SK-N-SH (cell line): ENCODE results near the gene AUP1. TPM values are rescaled to one million over a fixed set of nuclear protein-coding genes. Genes with fewer than 3 reads are reported as not detected.

Experiments used
- CTCF ChIA-PET: fragments of 300-600, 350-600 bp; formaldehyde crosslinking; extraction: SDS; loops from one replicate; lab custom pipeline; 2021; lab: Yijun Ruan, JAX
- POLR2A ChIA-PET: fragments of 350-600 bp; sonication (Branson Sonifier 250); formaldehyde crosslinking; extraction: SDS; loops from one replicate; lab custom pipeline; 2020; ENCODE audit warnings: antibody characterized with exemption, inconsistent platforms; lab: Yijun Ruan, JAX
- DNase-seq: peaks from one replicate; pipeline ENCODE4 v3.0.0; 2012
- H2AFZ ChIP-seq: fragments of 200-600 bp; sonication (generic); 2 replicates; pipeline ENCODE4 v1.8.1; 2016; ENCODE audit warnings: antibody characterized with exemption, mild to moderate bottlenecking, low read depth
- H3F3A ChIP-seq: fragments of 200-600 bp; sonication (generic); replicated peaks from 2 replicates; pipeline ENCODE3; 2016; ENCODE audit warnings: antibody characterized with exemption, mild to moderate bottlenecking; ENCODE audit not compliant: insufficient read depth
- H3K27ac ChIP-seq, 2 experiments: fragments of 200-500 bp in 1 of 2; fragments of 200-600 bp in 1 of 2; sonication (Bioruptor generic) in 1 of 2; sonication (generic), shearing (Covaris generic) in 1 of 2; 2 replicates each; pipeline versions ENCODE4 v1.5.1 to v1.6.1; 2014 to 2016; ENCODE audit warnings: low read depth in 2 of 2, inconsistent platforms in 1 of 2, low read length in 1 of 2, mild to moderate bottlenecking in 1 of 2, mixed read lengths in 1 of 2
- H3K27me3 ChIP-seq: fragments of 200-600 bp; sonication (generic), shearing (Covaris generic); 2 replicates; pipeline ENCODE4 v1.6.1; 2016; ENCODE audit warnings: mixed run types; ENCODE audit not compliant: insufficient read depth
- H3K36me3 ChIP-seq, 2 experiments: fragments of 200-500 bp in 1 of 2; fragments of 200-600 bp in 1 of 2; sonication (Bioruptor generic) in 1 of 2; sonication (generic) in 1 of 2; replicated peaks in 1 of 2; 2 replicates each; pipeline versions ENCODE3 to v1.5.1; 2014 to 2016; ENCODE audit warnings: low read length in 1 of 2, mild to moderate bottlenecking in 1 of 2; ENCODE audit not compliant: insufficient read depth in 2 of 2, control insufficient read depth in 1 of 2
- H3K4me1 ChIP-seq, 2 experiments: fragments of 200-500 bp in 1 of 2; fragments of 200-600 bp in 1 of 2; sonication (Bioruptor generic) in 1 of 2; sonication (generic), shearing (Covaris generic) in 1 of 2; 2 replicates each; pipeline versions ENCODE4 v1.5.1 to v1.6.1; 2014 to 2016; ENCODE audit warnings: low read depth in 1 of 2, low read length in 1 of 2, mixed run types in 1 of 2; ENCODE audit not compliant: insufficient read depth in 2 of 2, control insufficient read depth in 1 of 2
- H3K4me2 ChIP-seq: fragments of 200-600 bp; sonication (generic), shearing (Covaris generic); 2 replicates; pipeline ENCODE4 v1.6.1; 2017; ENCODE audit warnings: mixed run types
- H3K4me3 ChIP-seq, 2 experiments: fragments of 200-500 bp in 1 of 2; fragments of 200-600 bp in 1 of 2; sonication (Bioruptor generic) in 1 of 2; sonication (generic), shearing (Covaris generic) in 1 of 2; 2 replicates each; pipeline versions ENCODE4 v1.5.1 to v1.8.1; 2014 to 2016; ENCODE audit warnings: low read depth in 2 of 2, inconsistent platforms in 1 of 2, low read length in 1 of 2, mild to moderate bottlenecking in 1 of 2, mixed read lengths in 1 of 2, moderate library complexity in 1 of 2
- H3K79me2 ChIP-seq: fragments of 200-600 bp; sonication (generic); 2 replicates; pipeline ENCODE4 v1.8.1; 2017; ENCODE audit warnings: mild to moderate bottlenecking; ENCODE audit not compliant: insufficient read depth
- H3K9ac ChIP-seq: fragments of 200-600 bp; sonication (generic); 2 replicates; pipeline ENCODE4 v1.6.1; 2017; ENCODE audit warnings: mixed run types
- H3K9me2 ChIP-seq: fragments of 200-600 bp; sonication (generic); 2 replicates; pipeline ENCODE4 v1.6.1; 2017; ENCODE audit warnings: mixed run types
- H3K9me3 ChIP-seq: fragments of 200-600 bp; sonication (generic); 2 replicates; pipeline ENCODE4 v1.6.1; 2017; ENCODE audit warnings: mixed run types, mild to moderate bottlenecking, moderate library complexity
- H4K20me1 ChIP-seq: fragments of 200-600 bp; sonication (generic); 2 replicates; pipeline ENCODE4 v1.6.1; 2017; ENCODE audit warnings: mild to moderate bottlenecking, mixed run types; ENCODE audit not compliant: insufficient read depth
- CHD2 ChIP-seq: fragments of 150-350 bp; IDR thresholded peaks from 2 replicates; pipeline ENCODE4 v1.6.1; 2018; ENCODE audit warnings: low read length; ENCODE audit not compliant: partially characterized antibody
- EP300 ChIP-seq, 2 experiments: IDR thresholded peaks; 2 replicates each; pipeline versions ENCODE4 v1.4.0 to v1.6.1; 2012; ENCODE audit warnings: borderline replicate concordance in 1 of 2, low read depth in 1 of 2, low read length in 1 of 2
- FOSL2 ChIP-seq: IDR thresholded peaks from 2 replicates; pipeline ENCODE4 v1.4.0; 2012; ENCODE audit warnings: low read depth, mild to moderate bottlenecking, moderate library complexity, borderline replicate concordance
- FOXJ3 ChIP-seq: sonication (generic); formaldehyde crosslinking; IDR thresholded peaks from 2 replicates; pipeline ENCODE4 v1.5.1; 2020; ENCODE audit warnings: mild to moderate bottlenecking, missing genetic modification reagents
- JUND ChIP-seq: IDR thresholded peaks from 2 replicates; pipeline ENCODE4 v1.4.0; 2012
- NFIC ChIP-seq: IDR thresholded peaks from 2 replicates; pipeline ENCODE4 v1.4.0; 2012; ENCODE audit warnings: borderline replicate concordance
- NRF1 ChIP-seq: IDR thresholded peaks from 2 replicates; pipeline ENCODE4 v1.6.1; 2012; ENCODE audit warnings: low read depth, mild to moderate bottlenecking, low read length
- POLR2AphosphoS5 ChIP-seq: IDR thresholded peaks from 2 replicates; pipeline ENCODE4 v1.6.1; 2012; ENCODE audit warnings: low read depth, low read length
- RCOR1 ChIP-seq: fragments of 150-350 bp; IDR thresholded peaks from 2 replicates; pipeline ENCODE4 v1.6.1; 2017; ENCODE audit warnings: antibody characterized with exemption, low read length
- REST ChIP-seq: IDR thresholded peaks from 2 replicates; pipeline ENCODE4 v1.6.1; 2012; ENCODE audit warnings: mild to moderate bottlenecking, low read depth, low read length, moderate library complexity
- RFX5 ChIP-seq: IDR thresholded peaks from 2 replicates; pipeline ENCODE4 v1.6.1; 2012; ENCODE audit warnings: mild to moderate bottlenecking, improper control_type of control experiment, low read length
- RXRA ChIP-seq: IDR thresholded peaks from 2 replicates; pipeline ENCODE4 v1.4.0; 2012; ENCODE audit warnings: low read depth, mild to moderate bottlenecking, borderline replicate concordance
- TCF12 ChIP-seq: IDR thresholded peaks from 2 replicates; pipeline ENCODE4 v1.4.0; 2012
- WGBS: methylation state at CpG from one replicate; pipeline ENCODE4 v1.1.6; 2017; ENCODE audit warnings: low lambda C conversion rate; 5-methylcytosine and 5-hydroxymethylcytosine counted together
- polyA plus RNA-seq, 3 experiments: library from polyadenylated mRNA; depleted of rRNA; stranded (reverse); fragments of >200 nt; gene quantifications; 2 replicates each; pipeline ENCODE4 v1.2.3, GENCODE V29; 2012
- TF ChIP-seq, protein P1 (sequence below): fragments of 150-350 bp; IDR thresholded peaks from 2 replicates; pipeline ENCODE4 v1.6.1; 2016; ENCODE audit warnings: mild to moderate bottlenecking, low read depth, low read length
- TF ChIP-seq, protein P2 (sequence below): IDR thresholded peaks from 2 replicates; pipeline ENCODE4 v1.4.0; 2012; ENCODE audit warnings: low read depth, borderline replicate concordance
- TF ChIP-seq, protein P3 (sequence below): fragments of 150-350 bp; IDR thresholded peaks from 2 replicates; pipeline ENCODE4 v1.6.1; 2017; ENCODE audit warnings: antibody characterized with exemption, low read length, low read depth, borderline replicate concordance
- TF ChIP-seq, protein P4 (sequence below): IDR thresholded peaks from 2 replicates; pipeline ENCODE4; 2012

The AUP1 gene
- polyA plus RNA-seq, 1 of the 3 experiments (the other 2 are of a cell fraction), result 118 TPM

DNA sequence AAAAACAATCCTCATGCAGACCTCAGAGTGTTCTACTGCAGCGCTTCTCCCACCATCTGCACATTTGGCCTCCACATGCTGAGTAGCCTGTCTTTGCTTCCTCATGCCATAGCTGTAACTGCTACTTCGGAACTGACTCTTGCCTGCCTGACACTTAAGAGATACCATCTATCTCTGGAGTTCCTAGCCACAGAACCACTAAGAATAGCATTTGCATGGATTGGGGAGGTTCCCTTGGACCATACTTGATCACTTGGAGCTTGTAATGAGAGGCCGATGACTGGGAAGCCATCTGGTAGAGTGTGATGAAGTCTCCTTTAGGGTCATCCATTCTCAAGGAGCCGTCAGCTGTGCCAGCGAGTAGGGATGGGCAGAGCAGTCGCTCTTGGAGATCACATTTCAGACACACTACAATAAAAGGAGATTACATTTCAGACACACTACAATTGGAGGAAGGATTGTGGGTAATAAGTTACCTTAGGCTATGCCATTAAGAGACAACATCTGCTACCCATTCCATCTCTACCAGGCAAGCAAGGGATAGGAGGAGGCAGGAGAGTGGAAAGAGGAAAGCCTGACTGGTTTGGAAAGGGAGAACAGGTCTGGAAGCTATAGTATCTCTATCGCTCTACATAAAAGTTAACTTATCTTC, 46.8 kb upstream of the AUP1 start:
- TF ChIP-seq TCF12 (peak; percentile 48; the same call in 1 of the 2 replicates), RCOR1 (no peak)
- TF ChIP-seq, all 33 proteins: peak for 1
- H3K79me2 ChIP-seq, result no peaks in the 10 kb centered on the region
- no peak overlapping the region for H2AFZ ChIP-seq
- H3K27me3 ChIP-seq, result no peaks in the 10 kb centered on the region
- peaks cover 7 to 20% of the 10 kb centered on the region in 2 experiments for H3K4me1 ChIP-seq
- no peaks in the 10 kb centered on the region for H3K9me2 ChIP-seq
- peak overlapping the region; percentile 29 to 44; a peak in 2 of 4 replicates for H3K27ac ChIP-seq
- no peak overlapping the region for H3K9ac ChIP-seq
- no peak for DNase-seq
- POLR2A ChIA-PET, result no interaction called here
- CTCF ChIA-PET, result interaction anchor here (0.9 to 7.3 kb wide), 5 partner anchors 10 to 752 kb away, joined by 3 to 75 read pairs (median 6); no protein-coding TSS in a partner anchor
- H3K4me2 ChIP-seq, result no peak overlapping the region
- WGBS, result 83% methylated on average over 7 of the region's 7 CpGs
- H3K36me3 ChIP-seq, result no peaks in the 10 kb centered on the region
- H3K4me3 ChIP-seq, result no peak overlapping the region
- peaks cover 34% of the 10 kb centered on the region for H3F3A ChIP-seq
- H3K9me3 ChIP-seq, result no peaks in the 10 kb centered on the region
- H4K20me1 ChIP-seq, result no peaks in the 10 kb centered on the region

- 69% methylated on average over 4 of the region's 4 CpGs for WGBS
- TF ChIP-seq FOSL2 (no peak), RFX5 (no peak), NRF1 (no peak), POLR2AphosphoS5 (no peak), NFIC (no peak), RXRA (no peak), JUND (no peak), EP300 (IDR thresholded peaks at IDR 0.05; ENCODE audit: borderline replicate concordance in 1 of 2, low read depth in 1 of 2, low read length in 1 of 2) (no peak), FOXJ3 (CRISPR knock-in tag) (no peak), REST (no peak), CHD2 (no peak), RCOR1 (no peak)
- TF ChIP-seq, protein P1, sequence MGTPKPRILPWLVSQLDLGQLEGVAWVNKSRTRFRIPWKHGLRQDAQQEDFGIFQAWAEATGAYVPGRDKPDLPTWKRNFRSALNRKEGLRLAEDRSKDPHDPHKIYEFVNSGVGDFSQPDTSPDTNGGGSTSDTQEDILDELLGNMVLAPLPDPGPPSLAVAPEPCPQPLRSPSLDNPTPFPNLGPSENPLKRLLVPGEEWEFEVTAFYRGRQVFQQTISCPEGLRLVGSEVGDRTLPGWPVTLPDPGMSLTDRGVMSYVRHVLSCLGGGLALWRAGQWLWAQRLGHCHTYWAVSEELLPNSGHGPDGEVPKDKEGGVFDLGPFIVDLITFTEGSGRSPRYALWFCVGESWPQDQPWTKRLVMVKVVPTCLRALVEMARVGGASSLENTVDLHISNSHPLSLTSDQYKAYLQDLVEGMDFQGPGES, result no peak
- TF ChIP-seq, protein P2, sequence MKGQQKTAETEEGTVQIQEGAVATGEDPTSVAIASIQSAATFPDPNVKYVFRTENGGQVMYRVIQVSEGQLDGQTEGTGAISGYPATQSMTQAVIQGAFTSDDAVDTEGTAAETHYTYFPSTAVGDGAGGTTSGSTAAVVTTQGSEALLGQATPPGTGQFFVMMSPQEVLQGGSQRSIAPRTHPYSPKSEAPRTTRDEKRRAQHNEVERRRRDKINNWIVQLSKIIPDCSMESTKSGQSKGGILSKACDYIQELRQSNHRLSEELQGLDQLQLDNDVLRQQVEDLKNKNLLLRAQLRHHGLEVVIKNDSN, result no peak
- TF ChIP-seq, protein P3, sequence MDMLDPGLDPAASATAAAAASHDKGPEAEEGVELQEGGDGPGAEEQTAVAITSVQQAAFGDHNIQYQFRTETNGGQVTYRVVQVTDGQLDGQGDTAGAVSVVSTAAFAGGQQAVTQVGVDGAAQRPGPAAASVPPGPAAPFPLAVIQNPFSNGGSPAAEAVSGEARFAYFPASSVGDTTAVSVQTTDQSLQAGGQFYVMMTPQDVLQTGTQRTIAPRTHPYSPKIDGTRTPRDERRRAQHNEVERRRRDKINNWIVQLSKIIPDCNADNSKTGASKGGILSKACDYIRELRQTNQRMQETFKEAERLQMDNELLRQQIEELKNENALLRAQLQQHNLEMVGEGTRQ, result no peak
- TF ChIP-seq, protein P4, sequence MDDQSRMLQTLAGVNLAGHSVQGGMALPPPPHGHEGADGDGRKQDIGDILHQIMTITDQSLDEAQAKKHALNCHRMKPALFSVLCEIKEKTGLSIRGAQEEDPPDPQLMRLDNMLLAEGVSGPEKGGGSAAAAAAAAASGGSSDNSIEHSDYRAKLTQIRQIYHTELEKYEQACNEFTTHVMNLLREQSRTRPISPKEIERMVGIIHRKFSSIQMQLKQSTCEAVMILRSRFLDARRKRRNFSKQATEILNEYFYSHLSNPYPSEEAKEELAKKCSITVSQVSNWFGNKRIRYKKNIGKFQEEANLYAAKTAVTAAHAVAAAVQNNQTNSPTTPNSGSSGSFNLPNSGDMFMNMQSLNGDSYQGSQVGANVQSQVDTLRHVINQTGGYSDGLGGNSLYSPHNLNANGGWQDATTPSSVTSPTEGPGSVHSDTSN, result no peak
- Histone ChIP-seq H4K20me1 (no peaks in the 10 kb centered on the region), H2AFZ (no peak overlapping the region), H3F3A (peaks cover 33% of the 10 kb centered on the region), H3K4me2 (no peak overlapping the region), H3K36me3 (no peaks in the 10 kb centered on the region), H3K9me2 (no peaks in the 10 kb centered on the region), H3K27ac (peak overlapping the region; percentile 68 to 82; a peak in 1 of 4 replicates), H3K4me1 (peaks cover 7 to 20% of the 10 kb centered on the region in 2 experiments), H3K27me3 (no peaks in the 10 kb centered on the region), H3K9me3 (no peaks in the 10 kb centered on the region), H3K9ac (no peak overlapping the region), H3K4me3 (no peak overlapping the region), H3K79me2 (no peaks in the 10 kb centered on the region)
- no peak for DNase-seq
- ChIA-PET CTCF (interaction anchor here (0.9 to 7.3 kb wide), 4 partner anchors 9 to 43 kb away, joined by 3 to 75 read pairs (median 6); no protein-coding TSS in a partner anchor), POLR2A (interaction anchor here (0.6 kb wide), 1 partner anchor 68 kb away, joined by 3 read pairs; no protein-coding TSS in a partner anchor)
These were observed 45.8 kb upstream of the AUP1 start for GRCh38 chr2:74575320-74575719.
